Body of pancreas (tissue), 4 donors: ENCODE data around the gene ROMO1.

Experiments used
- POLR2A ChIP-seq, 3 donors: fragments of 450-650 bp; IDR thresholded peaks; one replicate each; pipeline ENCODE4 v1.6.1; 2016; ENCODE audit warnings: antibody characterized with exemption in 3 of 3, mild to moderate bottlenecking in 2 of 3
- TF ChIP-seq, protein P1 (sequence below), 7 experiments: fragments of 450-650 bp in 4 of 7; fragments of 200-600 bp in 3 of 7; sonication (generic) in 3 of 7; IDR thresholded peaks; one replicate each; pipeline ENCODE4 v1.5.1; 2016 to 2019; ENCODE audit warnings: antibody characterized with exemption in 7 of 7

- TF ChIP-seq, protein P1, sequence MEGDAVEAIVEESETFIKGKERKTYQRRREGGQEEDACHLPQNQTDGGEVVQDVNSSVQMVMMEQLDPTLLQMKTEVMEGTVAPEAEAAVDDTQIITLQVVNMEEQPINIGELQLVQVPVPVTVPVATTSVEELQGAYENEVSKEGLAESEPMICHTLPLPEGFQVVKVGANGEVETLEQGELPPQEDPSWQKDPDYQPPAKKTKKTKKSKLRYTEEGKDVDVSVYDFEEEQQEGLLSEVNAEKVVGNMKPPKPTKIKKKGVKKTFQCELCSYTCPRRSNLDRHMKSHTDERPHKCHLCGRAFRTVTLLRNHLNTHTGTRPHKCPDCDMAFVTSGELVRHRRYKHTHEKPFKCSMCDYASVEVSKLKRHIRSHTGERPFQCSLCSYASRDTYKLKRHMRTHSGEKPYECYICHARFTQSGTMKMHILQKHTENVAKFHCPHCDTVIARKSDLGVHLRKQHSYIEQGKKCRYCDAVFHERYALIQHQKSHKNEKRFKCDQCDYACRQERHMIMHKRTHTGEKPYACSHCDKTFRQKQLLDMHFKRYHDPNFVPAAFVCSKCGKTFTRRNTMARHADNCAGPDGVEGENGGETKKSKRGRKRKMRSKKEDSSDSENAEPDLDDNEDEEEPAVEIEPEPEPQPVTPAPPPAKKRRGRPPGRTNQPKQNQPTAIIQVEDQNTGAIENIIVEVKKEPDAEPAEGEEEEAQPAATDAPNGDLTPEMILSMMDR (IDR thresholded peaks at IDR 0.05), result no peak
- TF ChIP-seq POLR2A (IDR thresholded peaks at IDR 0.05), result no peak
These were observed 18.6 kb upstream of the ROMO1 start for GRCh38 chr20:35680452-35681183.
